ENCODE measurements around the gene SEPTIN8.

Gene SEPTIN8

DNA sequence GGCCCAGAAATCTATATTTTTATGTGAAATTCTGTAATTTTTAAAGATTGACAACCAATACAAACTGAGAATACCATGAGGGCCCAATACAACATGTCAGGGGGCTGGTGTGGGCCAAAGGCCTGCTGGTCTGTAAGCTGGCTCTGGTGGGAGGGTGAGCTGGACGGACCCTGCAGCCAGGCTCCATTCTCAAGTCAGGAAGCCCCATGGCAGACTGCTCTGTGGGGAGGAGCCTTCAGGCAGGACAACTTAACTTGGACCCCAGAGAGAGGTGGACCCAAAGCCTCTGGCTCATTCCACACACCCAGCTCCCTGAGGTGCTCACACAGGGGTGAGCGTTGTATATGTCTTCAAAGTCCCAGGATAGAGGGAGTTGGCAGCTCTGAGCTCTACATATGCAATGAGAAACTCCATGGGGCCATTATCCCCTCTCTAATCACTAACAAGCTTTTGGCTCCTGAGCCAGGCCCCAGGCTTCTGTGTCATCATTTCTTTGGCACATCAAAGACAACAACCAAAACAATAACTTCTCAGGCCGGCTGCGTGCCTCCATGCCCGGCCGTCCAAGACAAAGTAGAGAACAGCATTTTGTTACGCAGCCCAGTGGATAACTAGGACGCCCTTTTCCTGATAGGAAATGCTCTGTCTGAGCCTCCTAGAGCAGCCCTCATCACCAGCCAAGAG lies 6.4 kb downstream of the SEPTIN8 start:
- no peak overlapping the region for H3K4me3 ChIP-seq (ENCODE audit: low read depth, low read length)
- TF ChIP-seq CTCF (conservative IDR thresholded peaks at IDR 0.05; ENCODE audit: low read depth, low read length), result no peak
- DNase-seq (ENCODE audit: low read depth), result no peak

- no peak for DNase-seq (ENCODE audit: low read depth)
- H3K4me3 ChIP-seq (ENCODE audit: low read depth, low read length), result no peak overlapping the region
- TF ChIP-seq CTCF (conservative IDR thresholded peaks at IDR 0.05; ENCODE audit: low read depth, low read length), result no peak
Measured at GRCh38 chr5:132768485-132768868, 8.6 kb downstream of the SEPTIN8 start.

DNA sequence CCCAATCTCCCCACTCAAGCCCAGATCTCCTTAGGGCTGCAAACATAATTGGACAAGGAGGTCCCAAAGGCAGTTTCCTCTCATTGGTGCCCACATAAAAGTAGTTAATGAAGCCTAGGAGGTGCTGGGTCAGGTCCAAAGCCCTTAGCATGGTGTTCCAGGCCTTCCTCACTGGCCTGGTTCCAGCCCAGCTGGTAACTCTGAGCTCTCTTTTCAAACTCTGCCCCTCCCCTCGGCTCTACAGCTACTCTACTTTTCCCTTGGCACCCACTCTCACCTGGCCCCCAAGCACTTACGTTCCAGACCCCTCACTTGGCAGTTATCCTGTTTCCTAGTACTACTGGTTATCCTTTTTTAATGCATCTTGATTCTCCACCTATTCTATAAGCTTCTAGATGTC lies 9.9 kb downstream of the SEPTIN8 start:
- DNase-seq (ENCODE audit: low read depth), result no peak

GRCh38 chr5:132766806-132767055 lies 10.3 kb downstream of the SEPTIN8 start:
- no peak for DNase-seq (ENCODE audit: low read depth)
- no peak overlapping the region for H3K4me3 ChIP-seq (ENCODE audit: low read depth, low read length)
- TF ChIP-seq CTCF (conservative IDR thresholded peaks at IDR 0.05; ENCODE audit: low read depth, low read length), result no peak

More for the DNA sequence above, 9.9 kb downstream of the SEPTIN8 start:
- TF ChIP-seq CTCF (conservative IDR thresholded peaks at IDR 0.05; ENCODE audit: low read depth, low read length), result no peak
- no peak overlapping the region for H3K4me3 ChIP-seq (ENCODE audit: low read depth, low read length)

- no peak for DNase-seq (ENCODE audit: low read depth)
- no peak overlapping the region for H3K4me3 ChIP-seq (ENCODE audit: low read depth, low read length)
- TF ChIP-seq CTCF (conservative IDR thresholded peaks at IDR 0.05; ENCODE audit: low read depth, low read length), result no peak
Measured at GRCh38 chr5:132766020-132766805, 10.8 kb downstream of the SEPTIN8 start.

DNA sequence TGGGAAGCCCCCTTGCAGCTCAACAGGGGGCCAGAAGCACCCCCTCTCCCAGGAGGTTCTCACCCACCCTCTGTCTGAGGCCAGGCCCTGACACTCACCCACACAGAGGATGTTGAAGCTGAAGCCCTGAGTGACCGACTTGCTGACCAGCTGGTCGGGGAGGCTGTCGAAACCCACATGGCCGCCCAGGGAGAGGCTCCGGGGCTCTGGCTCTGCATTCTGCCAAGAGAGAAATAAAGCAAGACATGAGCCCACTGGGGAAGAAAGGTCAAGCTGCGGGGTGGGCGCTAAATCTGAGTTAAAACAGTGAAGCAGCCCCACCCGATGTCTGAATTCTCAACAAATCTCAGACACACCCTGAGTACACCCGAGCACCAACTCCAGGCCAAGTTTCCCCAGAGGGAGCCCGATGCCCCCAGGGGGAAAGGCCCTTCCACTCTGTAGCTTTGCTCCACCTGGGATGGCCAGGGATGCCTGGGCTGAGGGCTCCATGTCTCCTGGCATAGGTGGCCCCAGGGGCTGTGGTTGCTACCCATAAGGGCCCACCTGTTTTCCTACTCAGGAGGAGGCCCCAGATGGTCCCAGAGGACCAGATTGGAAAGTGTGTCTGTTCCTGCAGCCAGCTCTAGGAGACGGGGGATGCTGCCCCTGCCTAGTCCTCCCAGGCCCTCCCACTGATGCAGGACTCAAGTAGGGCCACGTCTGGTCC lies 11.6 kb downstream of the SEPTIN8 start:
- H3K4me3 ChIP-seq (ENCODE audit: low read depth, low read length), result no peak overlapping the region
- no peak for TF ChIP-seq CTCF (conservative IDR thresholded peaks at IDR 0.05; ENCODE audit: low read depth, low read length)
- DNase-seq (ENCODE audit: low read depth), result no peak
